ENCODE measurements around the gene MTFR1L. TPM values are rescaled to one million over a fixed set of nuclear protein-coding genes. Genes with fewer than 3 reads are reported as not detected.

Gene MTFR1L
- total RNA-seq, 1 donor from 2014 or later: 46.3 TPM

DNA sequence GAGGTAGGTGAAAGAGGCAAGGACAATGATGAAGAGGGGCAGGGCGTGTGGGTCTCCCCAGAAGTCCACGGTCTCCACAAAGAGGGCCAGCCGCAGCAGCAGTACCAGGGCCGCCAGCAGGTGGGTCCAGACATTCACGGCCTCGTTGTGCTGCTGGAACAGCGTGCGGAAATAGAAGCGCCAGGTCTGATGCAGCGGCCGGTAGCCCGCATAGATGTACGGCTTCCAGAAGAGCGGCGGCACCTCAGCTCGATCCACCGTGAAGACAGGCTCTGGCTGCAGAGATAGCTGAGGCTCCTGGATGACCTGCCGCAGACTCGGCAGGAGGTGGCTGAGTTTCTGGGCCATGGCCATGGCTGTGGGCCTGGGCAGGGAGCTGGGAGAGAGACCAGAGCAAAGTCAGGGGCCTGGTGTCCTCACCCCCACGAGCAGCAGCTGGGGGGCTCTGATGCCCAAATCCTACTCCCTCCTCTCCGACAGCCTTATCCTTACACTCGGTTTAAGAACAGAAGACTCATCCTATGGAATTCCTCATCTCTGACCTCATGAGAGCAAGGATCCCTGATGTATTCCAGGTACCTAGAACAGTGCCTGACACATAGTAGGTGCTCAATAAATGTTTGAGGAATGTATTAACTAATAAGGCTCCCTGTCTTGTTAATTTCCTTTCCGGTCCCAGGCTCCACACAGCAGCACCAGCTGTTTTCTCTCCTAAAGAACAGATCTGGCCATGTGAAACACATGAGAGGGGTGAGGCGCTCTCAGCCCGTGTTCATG, 43.9 kb downstream of the MTFR1L start:
- no peak for DNase-seq (ENCODE audit: low read depth)
- Histone ChIP-seq H3K36me3 (ENCODE audit: control insufficient read depth, insufficient read depth, low read length) (no peaks in the 10 kb centered on the region), H3K27me3 (ENCODE audit: control insufficient read depth, insufficient read depth, low read length) (no peaks in the 10 kb centered on the region), H3K4me3 (ENCODE audit: low read depth, low read length) (no peak overlapping the region)
- TF ChIP-seq, protein P1, sequence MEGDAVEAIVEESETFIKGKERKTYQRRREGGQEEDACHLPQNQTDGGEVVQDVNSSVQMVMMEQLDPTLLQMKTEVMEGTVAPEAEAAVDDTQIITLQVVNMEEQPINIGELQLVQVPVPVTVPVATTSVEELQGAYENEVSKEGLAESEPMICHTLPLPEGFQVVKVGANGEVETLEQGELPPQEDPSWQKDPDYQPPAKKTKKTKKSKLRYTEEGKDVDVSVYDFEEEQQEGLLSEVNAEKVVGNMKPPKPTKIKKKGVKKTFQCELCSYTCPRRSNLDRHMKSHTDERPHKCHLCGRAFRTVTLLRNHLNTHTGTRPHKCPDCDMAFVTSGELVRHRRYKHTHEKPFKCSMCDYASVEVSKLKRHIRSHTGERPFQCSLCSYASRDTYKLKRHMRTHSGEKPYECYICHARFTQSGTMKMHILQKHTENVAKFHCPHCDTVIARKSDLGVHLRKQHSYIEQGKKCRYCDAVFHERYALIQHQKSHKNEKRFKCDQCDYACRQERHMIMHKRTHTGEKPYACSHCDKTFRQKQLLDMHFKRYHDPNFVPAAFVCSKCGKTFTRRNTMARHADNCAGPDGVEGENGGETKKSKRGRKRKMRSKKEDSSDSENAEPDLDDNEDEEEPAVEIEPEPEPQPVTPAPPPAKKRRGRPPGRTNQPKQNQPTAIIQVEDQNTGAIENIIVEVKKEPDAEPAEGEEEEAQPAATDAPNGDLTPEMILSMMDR (IDR thresholded peaks at IDR 0.05; ENCODE audit: insufficient read depth, low read length, poor library complexity, severe bottlenecking): no peak

GRCh38 chr1:25864434-25864833, 44.7 kb downstream of the MTFR1L start:
- H3K27me3 ChIP-seq (ENCODE audit: control insufficient read depth, insufficient read depth, low read length): no peaks in the 10 kb centered on the region
- H3K36me3 ChIP-seq (ENCODE audit: control insufficient read depth, insufficient read depth, low read length): no peaks in the 10 kb centered on the region
- no peak overlapping the region for H3K4me3 ChIP-seq (ENCODE audit: low read depth, low read length)
- TF ChIP-seq, protein P1 (IDR thresholded peaks at IDR 0.05; ENCODE audit: insufficient read depth, low read length, poor library complexity, severe bottlenecking): no peak
- no peak for DNase-seq (ENCODE audit: low read depth)

DNA sequence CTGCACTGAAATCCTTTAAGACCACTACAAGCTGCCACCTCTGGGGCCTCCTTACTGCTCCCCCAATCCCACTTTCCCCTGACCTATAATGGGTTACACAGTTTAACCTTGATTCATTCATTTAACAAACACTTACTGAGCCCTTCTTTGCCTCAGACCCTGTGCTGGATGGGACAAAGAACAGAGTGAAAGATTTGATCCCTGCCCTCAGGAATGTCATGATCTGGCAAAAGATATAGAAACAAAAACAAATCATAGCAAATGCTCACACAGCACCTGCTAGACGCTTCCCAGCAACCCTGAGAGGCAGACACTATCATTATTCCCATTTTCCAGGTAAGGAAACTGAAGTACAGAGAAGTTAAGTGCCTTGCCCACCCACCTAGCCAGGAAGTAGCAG, 46.5 kb downstream of the MTFR1L start:
- DNase-seq (ENCODE audit: low read depth): no peak
- TF ChIP-seq, protein P1 (IDR thresholded peaks at IDR 0.05; ENCODE audit: insufficient read depth, low read length, poor library complexity, severe bottlenecking): no peak
- Histone ChIP-seq H3K4me3 (ENCODE audit: low read depth, low read length) (no peak overlapping the region), H3K36me3 (ENCODE audit: control insufficient read depth, insufficient read depth, low read length) (no peaks in the 10 kb centered on the region), H3K27me3 (ENCODE audit: control insufficient read depth, insufficient read depth, low read length) (no peaks in the 10 kb centered on the region)

DNA sequence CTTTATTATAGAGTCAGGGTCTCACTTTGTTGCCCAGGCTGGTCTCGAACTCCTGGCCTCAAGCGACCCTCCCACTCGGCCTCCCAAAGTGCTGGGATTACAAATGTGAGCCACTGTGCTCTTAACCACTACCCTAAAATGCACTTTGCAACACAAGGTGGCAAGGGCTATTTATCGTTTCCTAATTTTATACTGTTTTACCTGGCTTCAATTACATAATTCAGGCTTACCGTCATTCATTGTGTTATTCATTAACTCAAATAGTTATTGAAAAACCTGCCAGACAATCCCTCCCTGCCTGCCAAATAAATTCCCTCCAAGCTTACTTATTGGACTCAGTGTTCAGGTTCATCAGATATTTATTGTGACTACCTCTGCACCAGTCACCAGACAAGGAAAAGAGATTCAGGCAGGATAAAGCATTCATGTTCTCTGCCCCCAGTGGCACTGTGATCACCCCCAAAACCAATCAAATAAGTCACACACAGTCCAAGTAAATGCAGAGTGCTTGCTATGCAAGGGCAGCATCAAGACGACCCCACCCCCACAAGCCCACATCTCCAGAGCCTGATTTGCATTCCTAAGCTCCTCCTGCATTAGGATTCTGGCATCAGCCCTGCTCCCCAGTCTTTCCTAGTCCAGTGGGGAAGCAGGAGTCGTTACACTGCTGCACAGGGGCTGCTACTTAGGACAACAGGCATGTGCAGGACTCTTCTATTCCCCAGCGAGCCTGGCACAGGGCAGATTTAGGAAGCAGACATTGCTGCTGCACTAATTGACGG, 47.6 kb downstream of the MTFR1L start:
- H3K36me3 ChIP-seq (ENCODE audit: control insufficient read depth, insufficient read depth, low read length): no peaks in the 10 kb centered on the region
- DNase-seq (ENCODE audit: low read depth): no peak
- TF ChIP-seq, protein P1 (IDR thresholded peaks at IDR 0.05; ENCODE audit: insufficient read depth, low read length, poor library complexity, severe bottlenecking): no peak
- no peak overlapping the region for H3K4me3 ChIP-seq (ENCODE audit: low read depth, low read length)
- H3K27me3 ChIP-seq (ENCODE audit: control insufficient read depth, insufficient read depth, low read length): no peaks in the 10 kb centered on the region

DNA sequence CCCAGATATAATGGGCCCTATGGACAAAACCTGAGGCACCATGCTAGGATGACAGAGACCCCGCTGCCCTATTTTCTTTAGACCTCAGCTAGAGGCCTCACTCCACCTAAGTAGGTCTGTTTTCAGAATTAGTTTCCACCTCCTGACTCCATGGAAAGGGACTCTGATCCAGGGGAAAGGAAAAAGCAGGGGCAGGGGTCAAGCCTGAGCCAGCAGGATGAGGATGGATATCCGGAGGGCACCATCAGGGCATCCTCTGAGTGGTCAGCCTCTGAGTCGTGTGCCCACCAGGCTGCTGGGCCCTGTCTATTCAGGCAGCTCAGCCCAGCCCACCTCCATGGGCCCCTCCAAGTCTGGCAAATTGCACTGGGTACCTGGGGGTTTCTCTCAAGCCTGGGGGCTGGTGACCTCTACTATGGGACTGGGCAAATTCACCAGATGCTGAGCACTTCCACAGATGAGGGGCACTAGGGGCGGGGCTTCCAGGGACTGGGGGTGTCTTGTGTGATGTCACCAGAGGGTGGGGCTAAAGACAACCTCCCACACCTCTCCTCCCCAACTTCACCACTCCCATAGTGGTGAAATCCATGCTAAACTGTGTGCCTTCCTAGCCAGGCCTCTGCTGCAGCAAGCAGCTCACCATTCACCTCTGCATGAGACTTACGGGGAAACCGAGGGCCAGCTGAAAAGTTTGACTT, 50.3 kb downstream of the MTFR1L start:
- TF ChIP-seq, protein P1 (IDR thresholded peaks at IDR 0.05; ENCODE audit: insufficient read depth, low read length, poor library complexity, severe bottlenecking): no peak
- Histone ChIP-seq H3K36me3 (ENCODE audit: control insufficient read depth, insufficient read depth, low read length) (no peaks in the 10 kb centered on the region), H3K4me3 (ENCODE audit: low read depth, low read length) (no peak overlapping the region), H3K27me3 (ENCODE audit: control insufficient read depth, insufficient read depth, low read length) (no peaks in the 10 kb centered on the region)
- DNase-seq (ENCODE audit: low read depth): no peak

All from kidney epithelial cell (primary cell).